Hypothalamus (tissue), 51 donors: ENCODE results near the gene LCN2.
"Not testable (repeated sequence)": the region's sequence is repeated elsewhere in the genome, so short reads cannot be mapped to it uniquely, and the experiment has no call there.

ENCODE experiments used
- DNase-seq, 51 donors: peaks; one replicate each; lab custom pipeline; 2025; lab: John Stamatoyannopoulos, UW

LCN2 gene

DNA sequence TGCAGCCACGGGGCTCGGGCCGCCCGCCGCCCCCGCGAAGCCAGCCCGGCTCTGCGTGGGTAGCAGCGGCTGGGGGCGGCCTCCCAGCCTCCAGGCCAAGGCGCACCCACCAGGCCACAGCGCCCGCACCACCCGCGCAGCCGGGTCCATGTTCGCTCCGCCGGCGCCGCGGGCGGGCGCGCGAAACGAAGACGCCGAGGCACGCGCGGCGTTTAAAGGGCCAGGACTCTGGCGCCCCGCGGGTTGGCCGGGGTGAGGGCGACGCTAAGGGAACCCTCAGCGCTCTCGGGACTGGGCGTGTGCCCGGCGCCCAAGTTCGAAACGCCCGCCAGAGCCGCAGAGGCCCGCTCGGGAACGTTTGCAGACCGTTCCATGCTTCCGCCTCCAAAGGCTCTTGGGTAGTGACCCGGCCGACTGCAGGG lies 21.7 kb upstream of the LCN2 start, which contains the start of gene PTGES2:
PTGES2 (minus strand) TSS at position 162 of the 422 bp plus-strand sequence; CDS start at position 150, 12 bp downstream.
- DNase-seq = peak in 48 of 51 donors; percentile 45 to 91 (median 78)

DNA sequence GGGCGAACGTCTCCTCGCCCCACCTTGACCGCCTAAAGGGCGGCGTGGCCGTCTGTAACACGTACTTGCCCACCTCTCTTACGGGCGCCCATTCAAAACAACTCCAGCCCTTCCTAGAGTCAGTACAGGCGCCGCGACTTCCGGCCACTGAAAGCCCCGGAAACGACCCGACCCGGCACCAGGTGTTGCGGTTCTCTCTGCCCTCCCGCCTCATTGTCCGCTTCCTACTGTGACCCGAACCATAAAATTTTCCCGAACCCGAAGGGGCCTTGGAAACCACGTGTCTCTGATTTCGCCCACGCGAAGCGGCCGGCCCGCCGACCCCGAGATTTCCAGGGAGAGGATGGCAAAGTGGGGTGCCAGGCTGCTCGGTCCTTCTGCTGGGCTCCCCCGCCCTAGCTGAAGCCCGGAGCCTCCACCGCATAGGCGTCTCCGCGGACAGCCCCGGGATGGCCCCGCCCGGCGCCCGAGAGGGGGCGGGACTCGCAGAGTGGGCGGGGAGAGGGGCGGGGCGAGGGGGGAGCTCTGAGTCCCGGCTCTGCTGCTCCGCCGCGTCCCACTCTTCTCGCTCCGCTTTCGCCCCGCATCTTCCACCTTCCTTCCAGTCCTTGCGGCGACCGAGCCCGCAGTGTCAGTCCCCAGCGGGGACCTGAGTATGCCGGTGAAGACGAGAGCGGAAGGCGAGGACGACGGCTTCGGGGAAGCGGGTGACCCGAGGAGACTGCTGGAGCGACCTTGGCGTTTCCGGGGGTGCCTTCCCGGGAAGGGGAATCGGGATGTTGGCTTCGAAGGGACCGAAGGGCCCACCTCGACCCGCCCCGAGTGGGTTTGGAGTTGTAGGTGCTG lies 21.0 kb upstream of the LCN2 start:
- peak in 50 of 51 donors; percentile 61 to 99 (median 86) for DNase-seq

DNA sequence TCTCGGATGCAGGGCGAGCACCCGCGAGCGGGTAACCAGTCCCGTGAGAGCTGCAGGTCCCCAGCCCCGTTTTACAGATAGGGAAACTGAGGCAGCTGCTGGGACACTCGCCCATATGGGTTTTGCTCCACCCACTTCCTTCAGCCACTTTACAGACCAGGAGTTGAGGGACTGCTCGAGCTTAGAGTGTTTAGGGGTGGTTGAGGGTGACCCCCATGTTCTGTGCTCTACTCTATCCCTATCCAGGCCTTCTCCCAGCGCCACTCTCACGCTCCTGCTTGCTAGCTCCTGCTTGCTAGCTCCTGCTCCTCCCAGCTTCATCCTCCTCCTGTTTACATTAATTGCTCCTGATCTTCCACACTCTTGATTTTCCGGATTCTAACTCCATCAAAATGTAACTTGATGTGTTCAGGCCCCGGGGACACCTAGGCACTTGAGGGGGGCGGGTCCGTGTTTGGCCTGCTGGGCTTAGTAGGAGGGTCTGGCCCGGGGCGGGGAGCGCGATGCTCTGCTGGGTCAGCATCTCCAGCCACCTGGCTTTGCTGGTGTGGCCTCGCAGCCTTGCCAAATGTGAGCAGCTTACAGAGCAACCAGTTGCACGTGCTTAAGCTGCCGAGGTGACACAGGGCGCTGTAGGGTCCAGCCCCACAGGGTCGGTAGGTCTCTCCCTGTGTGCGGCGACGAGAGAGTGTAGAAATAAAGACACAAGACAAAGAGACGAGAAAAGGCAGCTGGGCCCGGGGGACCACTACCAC lies 20.2 kb upstream of the LCN2 start:
- DNase-seq = no peak

DNA sequence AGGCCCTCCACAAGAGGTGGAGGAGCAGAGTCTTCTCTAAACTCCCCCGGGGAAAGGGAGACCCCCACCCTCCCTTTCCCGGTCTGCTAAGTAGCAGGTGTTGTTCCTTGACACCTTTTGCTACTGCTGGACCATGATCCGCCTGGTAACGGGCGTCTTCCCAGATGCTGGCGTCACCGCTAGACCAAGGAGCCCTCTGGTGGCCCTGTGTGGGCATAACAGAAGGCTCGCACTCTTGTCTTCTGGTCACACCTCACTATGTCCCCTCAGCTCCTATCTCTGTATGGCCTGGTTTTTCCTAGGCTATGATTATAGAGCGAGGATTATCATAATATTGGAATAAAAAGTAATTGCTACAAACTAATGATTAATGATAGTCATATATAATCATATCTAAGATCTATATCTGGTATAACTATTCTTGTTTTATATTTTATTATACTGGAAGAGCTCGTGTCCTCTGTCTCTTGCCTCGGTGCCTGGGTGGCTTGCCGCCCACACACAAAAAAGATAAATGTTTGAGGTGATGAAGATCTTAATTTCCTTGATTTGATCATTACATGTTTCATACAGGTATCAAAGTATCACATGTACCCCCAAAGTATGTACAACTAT lies 19.2 kb upstream of the LCN2 start:
- peak in 10 of 51 donors; percentile 24 to 66 (median 43) for DNase-seq

DNA sequence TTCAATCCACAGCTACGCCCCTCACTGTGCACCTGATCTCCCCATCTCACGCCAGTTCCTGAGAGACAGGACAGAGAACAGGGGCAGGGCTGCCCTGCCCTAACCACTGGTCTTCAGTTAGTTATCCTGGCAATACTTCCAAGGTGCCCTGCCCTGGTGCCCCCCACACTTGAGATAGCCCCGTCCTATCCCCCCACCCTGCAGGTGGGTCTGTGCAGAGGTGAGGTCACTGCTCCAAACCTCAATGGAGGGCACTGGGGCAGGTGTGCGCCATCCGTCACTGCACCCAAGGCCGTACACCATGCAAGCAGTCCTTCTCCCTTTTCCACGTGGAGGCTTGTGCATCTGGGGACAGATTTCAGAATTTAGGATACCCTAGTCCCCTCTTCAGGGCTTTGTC lies 18.6 kb upstream of the LCN2 start:
- not testable (repeated sequence) for DNase-seq

DNA sequence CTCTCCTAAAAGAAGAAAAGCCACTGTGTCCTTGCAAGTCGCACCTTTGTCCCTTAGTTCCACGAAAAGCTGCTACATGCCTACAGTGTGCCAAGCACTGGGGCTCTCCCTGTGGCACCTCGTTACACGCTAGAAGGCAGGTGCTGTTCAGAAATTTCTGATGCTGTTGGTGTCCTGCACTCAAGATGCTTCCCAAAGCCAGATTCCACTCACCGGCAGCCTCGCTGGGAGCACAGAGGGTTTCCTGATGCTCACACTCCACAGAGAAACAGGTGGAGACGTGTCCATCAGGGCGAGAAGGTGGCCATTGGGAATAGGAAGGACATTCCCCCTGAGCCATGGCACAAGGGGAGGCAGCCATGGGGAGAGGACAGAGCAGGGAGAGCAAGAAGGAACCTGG lies 17.9 kb upstream of the LCN2 start:
- not testable (repeated sequence) for DNase-seq

DNA sequence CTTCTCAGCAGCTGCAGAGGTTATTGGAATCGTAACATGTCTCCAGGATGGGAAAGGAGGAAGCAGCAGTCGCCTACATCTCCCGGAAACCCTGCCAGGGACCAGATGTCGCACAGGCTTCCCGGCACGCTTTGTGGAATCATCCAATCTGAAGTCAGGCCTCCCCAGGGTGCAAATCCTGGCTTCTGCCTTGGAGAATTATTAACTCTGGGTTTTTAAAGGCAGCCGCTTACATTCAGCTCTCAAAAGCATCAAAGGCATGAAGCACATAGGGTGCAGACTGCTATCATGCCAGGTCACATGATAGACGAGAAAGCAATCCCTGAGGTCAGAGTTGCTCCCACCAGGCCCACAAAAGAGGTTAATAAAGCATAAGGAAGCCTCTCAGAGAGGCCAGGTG lies 17.1 kb upstream of the LCN2 start:
- peak in 1 of 51 donors; percentile 6 for DNase-seq

DNA sequence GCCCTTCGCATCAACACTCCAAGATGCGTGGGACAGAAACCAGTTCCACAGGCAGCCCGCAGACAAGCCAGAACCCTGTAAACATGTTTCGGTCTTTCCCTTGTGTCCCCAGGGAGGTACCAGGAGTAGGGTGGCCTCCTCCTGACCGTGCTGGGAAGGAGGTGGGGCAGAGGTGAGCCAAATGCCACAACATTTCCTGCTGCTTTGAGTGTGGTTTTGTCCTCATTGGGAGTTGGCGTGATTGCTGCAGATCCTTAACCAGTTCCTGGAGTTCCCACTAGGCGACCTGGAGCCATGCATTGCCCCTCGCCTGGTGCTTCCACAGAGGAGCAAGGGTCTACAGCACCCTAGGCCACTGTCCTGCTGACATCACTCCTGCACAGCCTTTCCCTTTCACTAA lies 13.7 kb upstream of the LCN2 start:
- DNase-seq = not testable (repeated sequence)

DNA sequence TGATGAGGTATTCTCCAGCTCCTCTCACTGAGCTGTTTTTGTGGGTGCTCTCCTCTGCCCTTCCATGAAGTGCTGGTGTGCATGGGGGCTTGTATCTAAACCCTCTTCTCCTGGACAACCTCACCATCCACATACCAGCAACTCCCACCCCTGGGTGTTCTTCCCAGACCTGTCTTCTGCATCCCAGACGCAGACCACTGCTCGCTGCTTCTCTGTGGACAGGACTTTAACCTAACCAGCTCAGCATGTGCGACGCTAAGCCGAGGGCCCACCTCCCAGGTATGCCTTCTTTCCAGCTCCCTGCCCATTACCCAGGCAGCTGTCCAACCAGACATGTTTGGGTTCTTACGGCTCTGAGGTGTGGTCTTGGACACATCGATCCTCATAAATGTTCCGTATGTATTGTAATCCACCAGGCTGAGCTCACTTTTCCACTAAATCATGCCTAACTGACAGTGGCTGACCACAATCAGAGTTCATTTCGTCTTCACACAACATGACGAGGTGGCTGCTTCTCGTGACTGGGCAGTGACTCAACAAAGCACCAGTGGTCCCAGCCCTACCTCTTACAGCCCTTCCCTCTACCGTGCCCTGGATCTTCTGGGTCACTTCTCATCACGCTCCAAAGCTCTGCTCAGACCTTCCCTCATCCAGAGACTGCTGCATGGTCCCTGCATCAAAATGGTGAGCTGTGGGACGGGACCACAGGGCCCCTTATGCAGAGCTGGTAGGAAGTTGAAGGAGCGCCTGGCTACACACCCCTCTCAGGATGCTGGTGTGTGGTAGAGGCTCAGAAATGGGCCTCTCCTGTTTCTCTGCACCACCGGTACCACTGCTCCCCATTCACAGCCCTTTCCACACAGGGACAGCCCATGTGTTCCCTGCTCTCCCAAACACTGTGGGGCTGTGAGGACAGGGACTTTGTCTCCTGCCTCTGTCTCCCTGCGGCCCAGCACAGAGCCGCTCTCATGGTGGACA lies 12.1 kb upstream of the LCN2 start:
- DNase-seq = no peak

DNA sequence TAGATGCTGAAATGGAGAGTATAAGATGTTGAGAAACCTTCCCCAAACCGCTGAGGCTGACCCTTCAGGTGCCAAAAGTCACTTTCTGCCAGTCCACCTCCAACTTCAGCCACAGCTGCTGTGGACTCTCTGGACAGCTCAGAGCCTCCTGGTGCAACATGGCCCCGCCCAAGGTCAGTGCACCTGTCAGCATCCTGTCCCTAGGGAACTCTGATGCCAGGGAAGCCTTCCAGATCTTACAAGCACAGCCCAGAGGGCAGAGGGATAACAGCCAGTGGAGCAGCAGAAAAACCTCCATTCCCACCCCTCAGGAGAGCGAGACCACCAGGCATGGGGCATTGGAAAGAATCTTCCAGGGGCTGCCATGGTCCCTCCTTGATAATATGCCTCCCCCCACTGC lies 11.3 kb upstream of the LCN2 start:
- DNase-seq = no peak

DNA sequence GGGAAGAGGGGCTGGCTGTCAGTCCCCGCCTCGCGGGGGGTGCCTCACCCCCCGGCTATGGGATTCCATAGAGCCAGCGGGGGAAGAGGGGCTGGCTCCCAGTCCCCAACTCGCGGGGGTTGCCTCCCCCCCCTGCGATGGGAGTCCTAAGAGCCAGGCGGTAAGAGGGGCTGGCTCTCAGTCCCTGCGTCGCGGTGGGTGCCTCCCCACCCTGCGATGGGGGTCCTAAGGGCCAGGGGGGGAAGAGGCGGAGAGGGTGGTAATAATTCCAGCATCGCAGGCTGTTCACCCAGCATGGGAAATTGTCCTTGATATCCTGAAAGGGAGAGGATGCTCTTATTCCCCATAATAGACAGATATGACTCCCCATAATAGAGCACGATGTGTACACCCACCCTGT lies 9.6 kb upstream of the LCN2 start:
- DNase-seq = no peak

DNA sequence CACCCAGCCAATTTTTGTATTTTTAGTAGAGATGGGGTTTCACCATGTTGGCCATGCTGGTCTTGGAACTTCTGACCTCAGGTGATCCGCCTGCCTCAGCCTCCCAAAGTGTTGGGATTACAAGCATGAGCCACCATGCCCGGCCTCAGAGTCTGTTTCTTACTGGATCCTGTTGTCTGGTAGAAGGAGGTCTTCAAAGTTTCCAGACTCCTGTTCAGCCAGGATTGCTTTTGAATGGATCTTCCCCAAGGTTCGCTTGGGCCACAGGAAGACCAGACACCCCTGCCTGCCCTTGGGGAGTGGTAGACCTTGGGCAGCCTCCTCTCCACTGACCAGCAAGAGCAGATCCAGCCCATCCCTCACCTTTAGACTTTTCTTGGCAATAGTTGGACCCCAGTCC lies 7.6 kb upstream of the LCN2 start:
- DNase-seq = no peak

DNA sequence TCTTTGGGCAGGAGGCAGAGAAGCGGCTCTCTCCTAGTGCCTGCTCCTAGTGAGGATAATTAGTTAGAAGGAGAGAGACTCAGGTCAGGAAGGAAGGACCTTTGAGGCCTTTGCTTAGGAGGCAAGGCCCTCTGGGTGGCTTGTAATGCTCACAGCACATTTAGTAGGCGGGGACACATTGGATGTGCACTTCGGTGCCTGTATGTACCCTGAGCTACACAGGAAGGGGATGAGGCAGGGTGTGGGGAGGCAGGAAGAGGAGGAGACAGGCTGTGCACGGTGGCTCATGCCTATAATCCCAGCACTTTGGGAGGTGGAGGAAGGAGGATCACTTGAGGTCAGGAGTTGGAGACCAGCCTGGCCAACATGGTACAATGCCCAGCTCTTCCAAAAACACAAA lies 7.2 kb upstream of the LCN2 start:
- no peak for DNase-seq

DNA sequence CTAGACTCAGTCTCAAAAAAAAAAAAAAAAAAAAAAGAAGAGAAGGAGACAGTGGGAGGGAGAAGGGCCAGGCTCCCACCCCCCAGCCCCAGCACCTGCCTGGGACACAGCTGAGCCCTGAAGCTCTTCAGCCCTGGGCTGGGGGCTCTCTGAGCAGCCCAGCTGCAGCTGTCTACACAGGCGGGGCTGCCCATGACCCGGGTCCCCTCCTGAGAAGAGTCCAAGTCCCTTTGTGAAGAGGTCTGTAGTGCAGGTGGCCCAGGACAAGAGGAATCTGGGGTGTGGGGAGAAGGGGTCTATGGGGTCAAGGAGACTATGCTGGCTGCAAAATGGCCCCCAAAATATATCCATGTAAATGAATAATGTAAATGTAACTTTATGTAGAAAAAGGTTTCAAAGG lies 6.7 kb upstream of the LCN2 start:
- DNase-seq = no peak

DNA sequence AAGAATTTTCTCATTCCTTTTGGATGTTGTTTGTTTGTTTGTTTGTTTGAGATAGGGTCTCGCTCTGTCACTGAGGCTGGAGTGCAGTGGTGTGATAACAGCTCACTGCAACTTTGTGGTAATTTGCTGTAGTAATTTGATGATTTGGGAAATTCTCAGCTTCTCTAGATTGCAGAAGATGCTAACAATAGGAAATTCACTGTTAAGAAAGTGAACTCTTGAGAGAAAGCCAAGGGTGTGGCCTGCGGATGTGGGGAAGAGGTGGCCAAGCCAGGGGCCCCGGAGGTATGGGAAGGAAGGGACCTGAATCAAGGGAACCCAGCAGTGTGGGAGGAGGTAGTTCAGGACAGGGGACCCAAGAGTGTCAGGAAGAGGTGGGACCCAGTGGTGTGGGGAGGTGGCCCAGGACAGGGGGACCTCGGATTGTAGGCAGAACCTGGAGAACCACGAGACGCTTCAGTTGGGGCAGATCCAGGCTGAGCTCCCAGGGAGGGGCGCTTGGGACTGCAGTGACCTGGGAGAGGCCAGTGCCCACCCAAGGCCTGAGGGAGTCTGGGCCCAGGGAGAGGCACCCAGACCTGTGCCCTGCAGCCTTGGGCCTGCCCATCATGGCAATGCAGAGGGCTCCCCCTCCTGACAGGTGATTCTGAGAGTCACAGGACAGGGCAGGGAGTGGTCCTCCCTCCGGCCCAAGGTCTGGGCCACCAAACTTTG lies 5.6 kb upstream of the LCN2 start:
- no peak for DNase-seq

DNA sequence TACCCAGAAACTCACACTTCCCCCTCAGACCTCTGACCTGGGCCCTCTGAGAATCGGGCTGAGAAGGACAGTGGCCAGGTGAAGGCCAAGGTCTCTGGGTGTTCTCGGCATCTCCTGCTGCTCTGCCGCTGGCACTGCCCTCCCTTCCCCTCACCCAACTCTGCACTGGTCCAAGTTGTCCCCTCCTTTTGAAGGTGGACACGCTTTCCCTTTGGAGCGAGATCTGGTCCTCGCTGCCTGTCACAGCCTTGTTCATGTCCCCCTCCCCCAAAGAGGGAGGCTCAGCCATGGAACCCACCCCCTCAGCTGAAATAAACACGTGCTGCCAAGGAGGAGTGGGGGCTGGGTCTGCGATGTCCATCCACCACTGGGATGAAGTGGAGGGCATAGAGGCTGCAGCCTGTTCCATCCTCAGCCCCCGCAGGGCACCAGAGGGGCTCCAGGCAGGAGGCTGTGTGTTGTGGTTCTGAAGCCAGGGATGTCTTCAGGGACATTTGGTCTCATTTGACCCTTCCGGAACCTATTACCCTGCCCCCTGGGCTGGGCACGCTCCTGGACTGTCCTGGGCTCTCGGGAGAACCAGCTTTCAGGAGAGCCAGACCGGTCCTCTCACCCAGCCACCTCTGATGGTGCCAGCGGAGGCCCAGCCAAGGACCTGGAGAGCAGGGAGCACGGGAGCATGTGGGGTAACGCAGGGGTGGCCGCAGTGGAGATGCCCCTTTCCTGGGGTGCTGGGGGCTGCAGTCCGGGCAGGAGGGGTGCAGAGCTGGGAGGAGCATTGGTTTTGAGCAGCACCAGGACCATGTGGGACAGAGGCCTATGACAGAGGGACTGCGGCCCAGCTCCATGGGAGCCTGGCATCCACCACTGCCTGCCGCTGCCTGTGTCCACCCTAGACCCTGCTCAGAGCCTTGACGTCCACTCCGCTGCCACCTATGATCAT lies 4.7 kb upstream of the LCN2 start:
- no peak for DNase-seq

DNA sequence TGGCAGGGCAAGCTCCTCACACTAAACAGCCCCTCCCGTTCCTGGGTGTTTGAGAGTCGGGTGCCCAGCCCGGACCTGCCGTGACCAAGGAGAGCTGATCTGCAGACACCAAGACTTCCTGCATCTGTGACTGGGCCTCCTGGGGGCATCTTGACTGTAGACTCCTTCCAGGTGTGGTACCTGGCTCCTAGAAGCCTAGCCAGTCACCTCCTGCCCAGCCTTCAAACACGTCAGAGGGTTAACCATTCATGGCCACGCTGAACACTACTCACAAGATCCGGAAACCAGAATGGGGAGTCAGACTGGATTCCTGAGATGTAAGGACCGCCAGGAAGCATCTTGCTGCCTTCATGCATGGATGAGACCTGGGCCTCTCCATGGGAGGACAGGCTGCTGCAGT lies 3.7 kb upstream of the LCN2 start:
- no peak for DNase-seq

DNA sequence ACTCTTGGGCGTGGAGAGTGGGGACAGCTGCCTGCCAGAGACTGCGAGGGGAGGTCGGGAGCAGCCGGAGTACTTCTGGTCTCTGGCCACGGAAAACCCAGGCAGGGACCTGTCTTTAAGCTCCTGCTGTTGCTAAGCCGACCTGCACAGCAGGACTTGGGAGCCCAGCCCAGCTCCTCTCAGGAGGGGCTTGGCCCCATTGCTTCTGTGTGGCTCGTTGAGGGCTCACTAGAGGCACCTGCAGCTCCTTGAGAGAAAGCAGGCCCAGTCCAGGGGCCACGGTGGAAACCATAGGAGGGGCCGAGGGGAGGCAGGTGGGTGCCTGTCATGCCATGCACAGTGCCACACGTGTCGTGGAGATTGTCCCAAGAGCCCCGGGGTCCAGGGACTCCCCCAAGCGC lies 3.3 kb upstream of the LCN2 start:
- DNase-seq = no peak
